ENCODE results near the gene MAP4K3. TPM values are rescaled to one million over a fixed set of nuclear protein-coding genes. Genes with fewer than 3 reads are reported as not detected.
A peak's percentile ranks its signal among the peaks of the same experiment; 100 is the strongest.
"Not testable (repeated sequence)": the region's sequence is repeated elsewhere in the genome, so short reads cannot be mapped to it uniquely, and the experiment has no call there.

Gene MAP4K3
- total and polyA plus RNA-seq, 9 donors, result 24.9 to 43.2 (median 28.3) TPM

DNA sequence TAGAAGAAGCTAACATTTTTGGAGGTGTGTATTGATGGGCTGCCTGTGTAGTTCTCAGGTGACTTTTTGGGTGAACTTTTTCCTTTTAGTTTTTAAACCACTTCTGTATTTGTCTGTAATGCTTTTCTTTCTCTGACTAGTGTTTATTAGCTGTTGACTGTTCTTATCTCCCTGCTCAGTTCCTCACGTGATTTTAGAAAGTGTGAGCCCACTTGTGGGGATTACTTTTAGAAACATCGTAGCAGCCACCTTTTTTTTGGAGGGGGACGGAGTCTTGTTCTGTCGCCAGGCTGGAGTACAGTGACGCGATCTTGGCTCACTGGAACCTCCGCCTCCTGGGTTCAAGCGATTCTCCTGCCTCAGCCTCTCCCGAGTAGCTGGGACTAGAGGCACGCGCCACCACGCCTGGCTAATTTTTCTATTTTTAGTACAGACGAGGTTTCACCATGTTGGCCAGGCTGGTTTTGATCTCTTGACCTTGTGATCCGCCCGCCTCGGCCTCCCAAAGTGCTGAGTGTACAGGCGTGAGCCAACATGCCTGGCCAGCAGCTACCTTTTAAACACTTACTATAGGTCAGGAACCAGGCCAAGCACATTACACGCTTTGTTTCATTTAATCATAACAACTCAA, 184.1 kb downstream of the MAP4K3 start:
- H3K27ac ChIP-seq (ENCODE audit: low read length), result no peak overlapping the region
- 89% methylated on average over 16 of the region's 18 CpGs for WGBS (ENCODE audit: insufficient coverage)
- peaks cover 35% of the 10 kb centered on the region for H3K36me3 ChIP-seq (ENCODE audit: control insufficient read depth, insufficient read depth, low read length)

DNA sequence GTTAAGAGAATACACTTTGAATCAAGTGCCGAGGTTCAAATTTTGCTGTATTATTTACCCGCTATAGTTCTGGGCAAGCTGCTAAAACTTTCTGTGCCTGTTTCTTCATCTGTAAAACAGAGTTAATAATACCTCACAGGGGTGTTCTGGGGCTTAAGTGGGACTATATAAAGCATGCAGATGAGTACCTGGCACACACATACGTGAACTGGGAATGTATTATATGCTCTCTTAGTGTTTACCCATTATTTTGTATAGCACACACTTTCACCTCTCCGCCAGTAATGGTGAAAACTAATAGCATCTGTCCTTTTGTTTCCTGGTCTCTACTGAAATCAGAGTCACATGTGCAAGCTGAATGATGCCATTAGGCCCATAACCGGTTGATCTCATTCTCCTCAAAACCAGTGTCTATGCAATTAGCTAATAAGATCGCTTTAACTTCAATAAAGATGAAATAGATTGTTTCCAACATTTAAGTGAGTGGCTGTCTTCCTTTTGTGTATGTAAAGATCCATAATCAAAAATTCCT, 189.5 kb downstream of the MAP4K3 start:
- Histone ChIP-seq H3K4me1 (ENCODE audit: control insufficient read depth, insufficient read depth, low read length) (no peaks in the 10 kb centered on the region), H3K36me3 (ENCODE audit: control insufficient read depth, insufficient read depth, low read length) (peaks cover 13% of the 10 kb centered on the region), H3K4me3 (ENCODE audit: low read length) (no peak overlapping the region), H3K27me3 (ENCODE audit: control insufficient read depth, insufficient read depth, low read length) (no peaks in the 10 kb centered on the region), H3K27ac (ENCODE audit: low read length) (no peak overlapping the region), H3K9me3 (replicated peaks; ENCODE audit: control insufficient read depth, low read depth, low read length) (no peaks in the 10 kb centered on the region)
- no CpG with 5 or more reads among the region's 6 CpGs for WGBS (ENCODE audit: insufficient coverage)
- DNase-seq, result no peak

More for the DNA sequence above, 184.1 kb downstream of the MAP4K3 start:
- Histone ChIP-seq H3K9me3 (replicated peaks; ENCODE audit: control insufficient read depth, low read depth, low read length) (no peaks in the 10 kb centered on the region), H3K4me1 (ENCODE audit: control insufficient read depth, insufficient read depth, low read length) (no peaks in the 10 kb centered on the region), H3K27me3 (ENCODE audit: control insufficient read depth, insufficient read depth, low read length) (no peaks in the 10 kb centered on the region), H3K4me3 (ENCODE audit: low read length) (no peak overlapping the region)
- no peak for DNase-seq

DNA sequence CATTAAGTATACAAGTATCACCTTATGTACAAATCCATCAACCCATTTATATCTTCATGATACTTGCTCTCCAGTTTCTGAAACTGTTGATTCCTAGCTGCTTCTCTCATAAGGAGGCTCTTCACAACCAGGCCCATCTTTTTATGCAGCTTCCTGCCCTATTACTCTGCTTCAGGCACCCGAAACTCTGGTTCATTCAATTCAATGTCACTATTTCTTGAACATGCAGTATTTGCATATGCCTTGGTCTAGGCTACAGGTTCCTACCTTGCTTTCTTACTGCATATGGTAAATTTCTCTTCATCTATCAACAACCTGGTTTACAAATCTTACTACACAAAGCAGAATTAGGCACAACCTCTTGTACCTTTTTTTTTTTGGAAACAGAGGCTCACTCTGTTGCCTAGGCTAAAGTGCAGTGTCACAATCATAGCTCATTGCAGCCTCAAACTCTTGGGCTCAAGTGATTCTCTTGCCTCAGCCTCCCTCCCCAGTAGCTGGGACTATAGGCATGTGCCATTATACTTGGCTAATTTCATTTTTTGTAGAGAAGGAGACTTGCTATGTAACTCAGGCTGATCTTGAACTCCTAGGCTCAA, 190.6 kb downstream of the MAP4K3 start:
- Histone ChIP-seq H3K36me3 (ENCODE audit: control insufficient read depth, insufficient read depth, low read length) (peaks cover 10% of the 10 kb centered on the region), H3K27me3 (ENCODE audit: control insufficient read depth, insufficient read depth, low read length) (no peaks in the 10 kb centered on the region)
- WGBS (ENCODE audit: insufficient coverage), result 85% methylated on average over 1 of the region's 1 CpG

DNA sequence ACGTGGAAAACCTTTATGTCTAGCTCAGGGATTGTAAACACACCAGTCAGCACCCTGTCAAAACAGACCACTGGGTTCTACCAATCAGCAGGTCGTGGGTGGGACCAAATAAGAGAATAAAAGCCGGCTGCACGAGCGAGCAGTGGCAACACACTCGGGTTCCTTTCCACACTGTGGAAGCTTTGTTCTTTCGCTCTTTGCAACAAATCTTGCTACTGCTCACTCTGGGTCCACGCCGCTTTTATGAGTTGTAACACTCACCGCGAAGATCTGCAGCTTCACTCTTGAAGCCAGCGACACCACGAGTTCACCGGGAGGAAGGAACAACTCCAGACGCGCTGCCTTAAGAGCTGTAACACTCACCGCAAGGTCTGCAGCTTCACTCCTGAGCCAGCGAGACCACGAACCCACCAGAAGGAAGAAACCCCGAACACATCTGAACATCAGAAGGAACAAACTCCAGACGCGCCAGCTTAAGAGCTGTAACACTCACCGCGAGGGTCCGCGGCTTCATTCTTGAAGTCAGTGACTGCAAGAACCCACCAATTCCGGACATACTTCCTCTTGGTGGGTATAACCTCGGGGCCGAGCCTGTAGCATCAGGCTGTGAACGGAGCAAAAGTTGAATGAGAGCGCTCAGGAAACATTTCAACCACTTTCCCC, 192.0 kb downstream of the MAP4K3 start:
- not testable (repeated sequence) for DNase-seq; H3K27ac ChIP-seq (ENCODE audit: low read length); H3K36me3 ChIP-seq (ENCODE audit: control insufficient read depth, insufficient read depth, low read length); H3K4me3 ChIP-seq (ENCODE audit: low read length); H3K27me3 ChIP-seq (ENCODE audit: control insufficient read depth, insufficient read depth, low read length); H3K4me1 ChIP-seq (ENCODE audit: control insufficient read depth, insufficient read depth, low read length); H3K9me3 ChIP-seq (replicated peaks; ENCODE audit: control insufficient read depth, low read depth, low read length)
- WGBS (ENCODE audit: insufficient coverage), result 84% methylated on average over 22 of the region's 31 CpGs

More for the DNA sequence above, 190.6 kb downstream of the MAP4K3 start:
- no peaks in the 10 kb centered on the region for H3K9me3 ChIP-seq (replicated peaks; ENCODE audit: control insufficient read depth, low read depth, low read length)
- H3K4me3 ChIP-seq (ENCODE audit: low read length), result no peak overlapping the region
- H3K4me1 ChIP-seq (ENCODE audit: control insufficient read depth, insufficient read depth, low read length), result no peaks in the 10 kb centered on the region
- no peak for DNase-seq
- H3K27ac ChIP-seq (ENCODE audit: low read length), result no peak overlapping the region

DNA sequence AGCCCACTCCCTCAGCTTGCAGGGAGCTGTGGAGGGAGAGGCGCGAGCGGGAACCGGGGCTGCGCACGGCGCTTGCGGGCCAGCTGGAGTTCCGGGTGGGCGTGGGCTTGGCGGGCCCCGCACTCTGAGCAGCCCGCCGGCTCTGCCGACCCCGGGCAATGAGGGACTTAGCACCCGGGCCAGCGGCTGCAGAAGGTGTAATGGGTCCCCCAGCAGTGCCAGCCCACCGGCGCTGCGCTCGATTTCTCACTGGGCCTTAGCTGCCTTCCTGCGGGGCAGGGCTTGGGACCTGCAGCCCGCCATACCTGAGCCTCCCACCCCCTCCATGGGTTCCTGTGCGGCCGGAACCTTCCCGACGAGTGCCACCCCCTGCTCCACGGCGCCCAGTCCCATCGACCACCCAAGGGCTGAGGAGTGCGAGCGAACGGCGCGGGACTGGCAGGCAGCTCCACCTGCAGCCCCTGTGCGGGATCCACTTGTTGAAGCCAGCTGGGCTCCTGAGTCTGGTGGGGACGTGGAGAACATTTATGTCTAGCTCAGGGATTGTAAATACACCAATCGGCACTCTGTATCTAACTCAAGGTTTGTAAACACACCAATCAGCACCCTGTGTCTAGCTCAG, 192.7 kb downstream of the MAP4K3 start:
- H3K9me3 ChIP-seq (replicated peaks; ENCODE audit: control insufficient read depth, low read depth, low read length); H3K27ac ChIP-seq (ENCODE audit: low read length); H3K27me3 ChIP-seq (ENCODE audit: control insufficient read depth, insufficient read depth, low read length); H3K36me3 ChIP-seq (ENCODE audit: control insufficient read depth, insufficient read depth, low read length); H3K4me1 ChIP-seq (ENCODE audit: control insufficient read depth, insufficient read depth, low read length); DNase-seq; H3K4me3 ChIP-seq (ENCODE audit: low read length): not testable (repeated sequence)
- 85% methylated on average over 27 of the region's 39 CpGs for WGBS (ENCODE audit: insufficient coverage)

DNA sequence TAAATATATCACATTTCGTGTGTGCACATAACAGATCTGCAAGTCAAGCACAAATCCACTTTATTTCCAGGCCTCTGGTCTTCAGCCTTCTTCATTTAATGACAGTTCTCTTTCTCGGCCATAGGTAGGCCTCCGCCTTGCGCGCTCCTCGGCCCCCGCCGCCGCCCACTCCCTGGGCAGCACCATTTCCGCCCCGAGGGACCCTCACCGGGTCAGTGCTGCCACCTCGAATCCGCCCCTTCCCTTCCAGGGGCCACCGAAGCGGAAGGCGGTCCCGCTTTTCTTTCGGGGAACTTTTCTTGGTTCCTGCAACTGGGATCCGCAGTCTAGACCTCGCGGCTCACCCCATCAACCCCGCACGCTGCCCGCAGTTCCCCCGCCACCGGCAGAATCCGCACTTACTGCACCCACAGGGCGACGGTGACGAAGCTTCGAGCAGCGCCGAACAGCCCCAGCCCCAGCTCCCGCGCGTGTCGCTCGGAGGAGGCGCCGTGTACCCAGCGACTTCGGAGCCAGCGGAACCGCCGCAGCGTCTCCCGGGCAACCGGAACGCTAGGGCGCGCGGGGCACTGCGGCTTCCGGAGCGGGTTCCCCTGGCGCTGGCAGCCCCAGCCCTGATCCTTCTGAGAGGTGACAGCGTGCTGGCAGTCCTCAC, 193.5 kb downstream of the MAP4K3 start, which contains the start of gene CDKL4:
Gene CDKL4, minus strand, starts transcription at position 502 of the 655 bp plus-strand sequence.
- Histone ChIP-seq H3K27me3 (ENCODE audit: control insufficient read depth, insufficient read depth, low read length) (no peaks in the 10 kb centered on the region), H3K4me1 (ENCODE audit: control insufficient read depth, insufficient read depth, low read length) (no peaks in the 10 kb centered on the region), H3K4me3 (ENCODE audit: low read length) (peak within 1 kb of the TSS; percentile 21), H3K9me3 (replicated peaks; ENCODE audit: control insufficient read depth, low read depth, low read length) (no peaks in the 10 kb centered on the region), H3K27ac (ENCODE audit: low read length) (no peak within 1 kb of the TSS), H3K36me3 (ENCODE audit: control insufficient read depth, insufficient read depth, low read length) (peaks cover 2% of the 10 kb centered on the region)
- 56% methylated on average over 58 of the region's 58 CpGs for WGBS (ENCODE audit: insufficient coverage)
- no peak for DNase-seq

- H3K27me3 ChIP-seq (ENCODE audit: control insufficient read depth, insufficient read depth, low read length), result no peaks in the 10 kb centered on the region
- no peak overlapping the region for H3K27ac ChIP-seq (ENCODE audit: low read length)
- no CpG with 5 or more reads among the region's 4 CpGs for WGBS (ENCODE audit: insufficient coverage)
- no peak for DNase-seq
- no peaks in the 10 kb centered on the region for H3K36me3 ChIP-seq (ENCODE audit: control insufficient read depth, insufficient read depth, low read length)
- no peaks in the 10 kb centered on the region for H3K9me3 ChIP-seq (replicated peaks; ENCODE audit: control insufficient read depth, low read depth, low read length)
- no peaks in the 10 kb centered on the region for H3K4me1 ChIP-seq (ENCODE audit: control insufficient read depth, insufficient read depth, low read length)
- H3K4me3 ChIP-seq (ENCODE audit: low read length), result no peak overlapping the region
These were observed 195.5 kb downstream of the MAP4K3 start for GRCh38 chr2:39241588-39241987.

DNA sequence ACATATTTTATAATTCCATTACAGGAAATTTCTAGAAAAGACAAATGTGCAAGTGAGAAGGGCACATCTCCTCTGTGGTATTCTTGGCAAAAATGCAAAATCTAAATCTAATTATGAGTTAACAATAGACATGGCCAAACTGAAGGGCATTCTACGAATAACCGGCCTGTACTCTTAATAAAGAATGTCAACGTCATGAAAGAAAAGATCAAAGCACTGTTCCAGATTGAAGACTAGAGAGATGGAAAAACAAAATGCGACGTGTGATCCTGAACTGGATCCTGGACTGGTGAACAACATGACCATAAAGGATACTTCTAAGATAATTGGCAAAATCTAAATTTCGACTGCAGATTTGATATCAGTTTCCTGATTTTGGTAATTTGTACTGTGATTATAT, 196.3 kb downstream of the MAP4K3 start:
- 97% methylated on average over 5 of the region's 6 CpGs for WGBS (ENCODE audit: insufficient coverage)
- H3K27me3 ChIP-seq (ENCODE audit: control insufficient read depth, insufficient read depth, low read length), result no peaks in the 10 kb centered on the region
- H3K4me3 ChIP-seq (ENCODE audit: low read length), result no peak overlapping the region
- no peak for DNase-seq
- H3K27ac ChIP-seq (ENCODE audit: low read length), result no peak overlapping the region
- H3K9me3 ChIP-seq (replicated peaks; ENCODE audit: control insufficient read depth, low read depth, low read length), result no peaks in the 10 kb centered on the region
- H3K36me3 ChIP-seq (ENCODE audit: control insufficient read depth, insufficient read depth, low read length), result no peaks in the 10 kb centered on the region
- H3K4me1 ChIP-seq (ENCODE audit: control insufficient read depth, insufficient read depth, low read length), result no peaks in the 10 kb centered on the region

DNA sequence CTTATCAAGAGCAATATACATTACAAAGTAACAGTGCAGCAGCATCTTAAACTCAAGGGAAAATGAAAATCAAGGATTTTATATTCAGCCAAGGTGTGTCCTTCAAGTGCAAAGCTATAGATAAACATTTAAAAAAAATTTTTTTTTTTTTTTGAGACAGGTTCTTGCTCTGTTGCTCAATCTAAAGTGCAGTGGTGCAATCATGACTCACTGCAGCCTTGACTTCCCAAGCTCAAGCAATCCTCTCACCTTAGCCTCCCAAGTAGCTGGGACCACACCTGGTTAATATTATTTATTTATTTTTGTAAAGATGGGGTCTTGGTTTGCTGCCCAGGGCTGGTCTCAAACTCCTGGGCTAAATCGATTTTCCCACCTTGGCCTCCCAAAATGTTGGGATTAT, 202.3 kb downstream of the MAP4K3 start:
- H3K27ac ChIP-seq (ENCODE audit: low read length), result no peak overlapping the region
- no peaks in the 10 kb centered on the region for H3K27me3 ChIP-seq (ENCODE audit: control insufficient read depth, insufficient read depth, low read length)
- WGBS (ENCODE audit: insufficient coverage), result no CpG with 5 or more reads among the region's 1 CpG
- H3K9me3 ChIP-seq (replicated peaks; ENCODE audit: control insufficient read depth, low read depth, low read length), result no peaks in the 10 kb centered on the region
- H3K4me1 ChIP-seq (ENCODE audit: control insufficient read depth, insufficient read depth, low read length), result no peaks in the 10 kb centered on the region
- no peak for DNase-seq
- no peak overlapping the region for H3K4me3 ChIP-seq (ENCODE audit: low read length)
- H3K36me3 ChIP-seq (ENCODE audit: control insufficient read depth, insufficient read depth, low read length), result no peaks in the 10 kb centered on the region

DNA sequence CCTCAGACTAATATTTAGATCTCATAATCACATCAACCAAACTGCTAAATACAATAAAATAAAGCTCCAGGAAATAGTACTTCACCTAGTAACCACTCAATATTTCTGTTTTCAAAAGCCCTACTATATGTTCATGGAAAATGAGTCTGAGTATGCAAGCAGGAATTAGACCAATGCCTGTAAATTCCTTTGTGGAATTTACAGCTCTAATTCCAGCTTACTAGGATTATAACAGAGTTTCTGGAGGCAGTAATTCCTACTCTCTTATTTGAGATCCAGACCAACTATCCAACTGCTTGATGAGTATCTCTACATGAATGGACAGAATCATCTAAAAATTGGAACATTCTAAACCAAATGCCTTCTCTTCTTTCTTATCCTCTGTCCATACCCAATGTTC, 204.9 kb downstream of the MAP4K3 start:
- DNase-seq, result no peak
- Histone ChIP-seq H3K36me3 (ENCODE audit: control insufficient read depth, insufficient read depth, low read length) (no peaks in the 10 kb centered on the region), H3K9me3 (replicated peaks; ENCODE audit: control insufficient read depth, low read depth, low read length) (no peaks in the 10 kb centered on the region), H3K27me3 (ENCODE audit: control insufficient read depth, insufficient read depth, low read length) (no peaks in the 10 kb centered on the region), H3K27ac (ENCODE audit: low read length) (no peak overlapping the region), H3K4me1 (ENCODE audit: control insufficient read depth, insufficient read depth, low read length) (peaks cover 2% of the 10 kb centered on the region), H3K4me3 (ENCODE audit: low read length) (no peak overlapping the region)
